Neutrophil (primary cell): Measurements from ENCODE around the gene SCCPDH.

Source experiments
- H3K27ac ChIP-seq: fragments of 200-600 bp; sonication (generic); 2 replicates; pipeline ENCODE4 v1.5.1; 2016; ENCODE audit warnings: mild to moderate bottlenecking, moderate library complexity
- H3K27me3 ChIP-seq: fragments of 200-600 bp; sonication (generic); 2 replicates; pipeline ENCODE4 v1.6.0; 2016; ENCODE audit warnings: mild to moderate bottlenecking
- H3K36me3 ChIP-seq: fragments of 200-600 bp; sonication (generic); 2 replicates; pipeline ENCODE4 v1.5.1; 2017
- H3K4me1 ChIP-seq, 2 experiments: fragments of 200-600 bp in 1 of 2; sonication (generic) in 1 of 2; 1 replicate in 1 of 2; 2 replicates in 1 of 2; pipeline versions ENCODE4 v1.5.1 to v1.6.1; 2013 to 2016; ENCODE audit warnings: low read depth in 1 of 2, low read length in 1 of 2, mild to moderate bottlenecking in 1 of 2, moderate library complexity in 1 of 2; ENCODE audit not compliant: control insufficient read depth in 1 of 2, insufficient read depth in 1 of 2
- H3K4me3 ChIP-seq, 2 experiments: fragments of 200-600 bp in 1 of 2; sonication (generic) in 1 of 2; 1 replicate in 1 of 2; 2 replicates in 1 of 2; pipeline ENCODE4 v1.5.1; 2013 to 2016; ENCODE audit warnings: low read depth in 1 of 2, low read length in 1 of 2, mild to moderate bottlenecking in 1 of 2, moderate library complexity in 1 of 2
- H3K9me3 ChIP-seq: fragments of 200-600 bp; sonication (generic); 2 replicates; pipeline ENCODE4 v1.5.1; 2016
- CTCF ChIP-seq: fragments of 200-600 bp; sonication (generic); IDR thresholded peaks from 2 replicates; pipeline ENCODE4 v1.5.1; 2016; ENCODE audit warnings: antibody characterized with exemption

SCCPDH gene

GRCh38 chr1:246755419-246755818 is 31.2 kb downstream of the SCCPDH start:
- TF ChIP-seq CTCF = no peak
- Histone ChIP-seq H3K4me3 (no peak overlapping the region), H3K27me3 (no peaks in the 10 kb centered on the region), H3K27ac (no peak overlapping the region), H3K9me3 (no peaks in the 10 kb centered on the region), H3K4me1 (peaks cover 6 to 8% of the 10 kb centered on the region in 2 experiments), H3K36me3 (peaks cover 14% of the 10 kb centered on the region)

- no peaks in the 10 kb centered on the region for H3K4me1 ChIP-seq
- no peak for TF ChIP-seq CTCF
- H3K27me3 ChIP-seq = no peaks in the 10 kb centered on the region
- H3K36me3 ChIP-seq = peaks cover 54% of the 10 kb centered on the region
- H3K9me3 ChIP-seq = no peaks in the 10 kb centered on the region
- H3K4me3 ChIP-seq = no peak overlapping the region
- no peak overlapping the region for H3K27ac ChIP-seq
Measured at GRCh38 chr1:246760422-246761347, 36.5 kb downstream of the SCCPDH start.

GRCh38 chr1:246761396-246761795 is 37.2 kb downstream of the SCCPDH start:
- Histone ChIP-seq H3K27me3 (no peaks in the 10 kb centered on the region), H3K36me3 (peaks cover 57% of the 10 kb centered on the region), H3K27ac (no peak overlapping the region), H3K9me3 (no peaks in the 10 kb centered on the region), H3K4me3 (no peak overlapping the region), H3K4me1 (no peaks in the 10 kb centered on the region)
- no peak for TF ChIP-seq CTCF

GRCh38 chr1:246765521-246765920 is 41.3 kb downstream of the SCCPDH start:
- Histone ChIP-seq H3K27me3 (no peaks in the 10 kb centered on the region), H3K4me1 (no peaks in the 10 kb centered on the region), H3K9me3 (no peaks in the 10 kb centered on the region), H3K27ac (no peak overlapping the region), H3K36me3 (peaks cover 88% of the 10 kb centered on the region), H3K4me3 (no peak overlapping the region)
- no peak for TF ChIP-seq CTCF

- Histone ChIP-seq H3K27ac (no peak overlapping the region), H3K36me3 (peaks cover 81% of the 10 kb centered on the region), H3K4me1 (no peaks in the 10 kb centered on the region), H3K9me3 (no peaks in the 10 kb centered on the region), H3K4me3 (no peak overlapping the region), H3K27me3 (no peaks in the 10 kb centered on the region)
- no peak for TF ChIP-seq CTCF
Measured at GRCh38 chr1:246768403-246769020, 44.3 kb downstream of the SCCPDH start.
